Neutrophil (primary cell): ENCODE results near the gene IRF5.
"Not testable (repeated sequence)": the region's sequence is repeated elsewhere in the genome, so short reads cannot be mapped to it uniquely, and the experiment has no call there.

ENCODE experiments used
- H3K27ac ChIP-seq: fragments of 200-600 bp; sonication (generic); 2 replicates; pipeline ENCODE4 v1.5.1; 2016; ENCODE audit warnings: mild to moderate bottlenecking, moderate library complexity
- H3K27me3 ChIP-seq: fragments of 200-600 bp; sonication (generic); 2 replicates; pipeline ENCODE4 v1.6.0; 2016; ENCODE audit warnings: mild to moderate bottlenecking
- H3K36me3 ChIP-seq: fragments of 200-600 bp; sonication (generic); 2 replicates; pipeline ENCODE4 v1.5.1; 2017
- H3K4me1 ChIP-seq, 2 experiments: fragments of 200-600 bp in 1 of 2; sonication (generic) in 1 of 2; 1 replicate in 1 of 2; 2 replicates in 1 of 2; pipeline versions ENCODE4 v1.5.1 to v1.6.1; 2013 to 2016; ENCODE audit warnings: low read depth in 1 of 2, low read length in 1 of 2, mild to moderate bottlenecking in 1 of 2, moderate library complexity in 1 of 2; ENCODE audit not compliant: control insufficient read depth in 1 of 2, insufficient read depth in 1 of 2
- H3K4me3 ChIP-seq, 2 experiments: fragments of 200-600 bp in 1 of 2; sonication (generic) in 1 of 2; 1 replicate in 1 of 2; 2 replicates in 1 of 2; pipeline ENCODE4 v1.5.1; 2013 to 2016; ENCODE audit warnings: low read depth in 1 of 2, low read length in 1 of 2, mild to moderate bottlenecking in 1 of 2, moderate library complexity in 1 of 2
- H3K9me3 ChIP-seq: fragments of 200-600 bp; sonication (generic); 2 replicates; pipeline ENCODE4 v1.5.1; 2016
- TF ChIP-seq, protein P1 (sequence below): fragments of 200-600 bp; sonication (generic); IDR thresholded peaks from 2 replicates; pipeline ENCODE4 v1.5.1; 2016; ENCODE audit warnings: antibody characterized with exemption

IRF5 gene

DNA sequence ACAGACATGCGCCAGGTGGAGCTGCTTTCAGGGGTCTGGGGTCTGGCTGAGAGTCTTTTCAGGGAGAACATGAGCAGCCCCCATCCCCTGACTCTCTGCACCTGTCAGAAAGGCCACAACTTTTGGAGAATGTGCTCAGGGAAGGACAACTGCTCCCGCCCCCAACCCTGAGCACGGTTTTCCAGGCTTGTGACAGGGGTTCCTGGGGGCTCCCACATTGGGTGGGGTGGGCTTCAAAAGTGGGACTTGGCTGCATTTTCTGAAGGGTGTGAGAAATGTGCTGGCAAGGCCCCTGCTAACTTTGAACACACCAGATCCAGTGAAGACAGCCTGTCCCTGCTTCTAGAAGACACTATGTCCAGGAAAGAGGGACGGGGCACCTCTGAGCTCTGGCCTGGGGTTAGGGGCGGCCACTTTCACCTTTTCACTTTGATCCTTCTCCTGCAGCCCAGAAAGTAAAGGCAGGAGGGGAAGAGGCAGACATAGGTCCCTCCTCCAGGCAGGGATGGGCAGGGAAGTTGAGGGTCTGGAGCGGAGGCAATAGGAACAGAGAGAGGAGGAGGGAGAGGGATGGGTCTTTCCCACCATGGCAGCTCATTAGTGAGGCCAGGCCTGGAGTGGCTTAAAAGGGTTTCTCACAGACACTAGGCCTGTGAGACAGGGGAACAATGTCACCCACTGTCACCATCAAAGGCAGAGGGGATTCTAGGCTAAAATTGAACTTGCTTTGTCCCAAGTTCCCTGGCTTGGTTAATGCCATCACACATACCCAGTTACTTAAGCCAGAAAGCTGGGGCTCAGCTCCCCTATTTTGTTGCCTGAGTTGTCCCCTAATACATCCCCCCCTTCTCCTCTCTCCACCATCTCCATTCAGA, 28.7 kb upstream of the IRF5 start:
- TF ChIP-seq, protein P1, sequence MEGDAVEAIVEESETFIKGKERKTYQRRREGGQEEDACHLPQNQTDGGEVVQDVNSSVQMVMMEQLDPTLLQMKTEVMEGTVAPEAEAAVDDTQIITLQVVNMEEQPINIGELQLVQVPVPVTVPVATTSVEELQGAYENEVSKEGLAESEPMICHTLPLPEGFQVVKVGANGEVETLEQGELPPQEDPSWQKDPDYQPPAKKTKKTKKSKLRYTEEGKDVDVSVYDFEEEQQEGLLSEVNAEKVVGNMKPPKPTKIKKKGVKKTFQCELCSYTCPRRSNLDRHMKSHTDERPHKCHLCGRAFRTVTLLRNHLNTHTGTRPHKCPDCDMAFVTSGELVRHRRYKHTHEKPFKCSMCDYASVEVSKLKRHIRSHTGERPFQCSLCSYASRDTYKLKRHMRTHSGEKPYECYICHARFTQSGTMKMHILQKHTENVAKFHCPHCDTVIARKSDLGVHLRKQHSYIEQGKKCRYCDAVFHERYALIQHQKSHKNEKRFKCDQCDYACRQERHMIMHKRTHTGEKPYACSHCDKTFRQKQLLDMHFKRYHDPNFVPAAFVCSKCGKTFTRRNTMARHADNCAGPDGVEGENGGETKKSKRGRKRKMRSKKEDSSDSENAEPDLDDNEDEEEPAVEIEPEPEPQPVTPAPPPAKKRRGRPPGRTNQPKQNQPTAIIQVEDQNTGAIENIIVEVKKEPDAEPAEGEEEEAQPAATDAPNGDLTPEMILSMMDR = no peak
- Histone ChIP-seq H3K4me3 (no peak overlapping the region), H3K27me3 (peaks cover 74% of the 10 kb centered on the region)

DNA sequence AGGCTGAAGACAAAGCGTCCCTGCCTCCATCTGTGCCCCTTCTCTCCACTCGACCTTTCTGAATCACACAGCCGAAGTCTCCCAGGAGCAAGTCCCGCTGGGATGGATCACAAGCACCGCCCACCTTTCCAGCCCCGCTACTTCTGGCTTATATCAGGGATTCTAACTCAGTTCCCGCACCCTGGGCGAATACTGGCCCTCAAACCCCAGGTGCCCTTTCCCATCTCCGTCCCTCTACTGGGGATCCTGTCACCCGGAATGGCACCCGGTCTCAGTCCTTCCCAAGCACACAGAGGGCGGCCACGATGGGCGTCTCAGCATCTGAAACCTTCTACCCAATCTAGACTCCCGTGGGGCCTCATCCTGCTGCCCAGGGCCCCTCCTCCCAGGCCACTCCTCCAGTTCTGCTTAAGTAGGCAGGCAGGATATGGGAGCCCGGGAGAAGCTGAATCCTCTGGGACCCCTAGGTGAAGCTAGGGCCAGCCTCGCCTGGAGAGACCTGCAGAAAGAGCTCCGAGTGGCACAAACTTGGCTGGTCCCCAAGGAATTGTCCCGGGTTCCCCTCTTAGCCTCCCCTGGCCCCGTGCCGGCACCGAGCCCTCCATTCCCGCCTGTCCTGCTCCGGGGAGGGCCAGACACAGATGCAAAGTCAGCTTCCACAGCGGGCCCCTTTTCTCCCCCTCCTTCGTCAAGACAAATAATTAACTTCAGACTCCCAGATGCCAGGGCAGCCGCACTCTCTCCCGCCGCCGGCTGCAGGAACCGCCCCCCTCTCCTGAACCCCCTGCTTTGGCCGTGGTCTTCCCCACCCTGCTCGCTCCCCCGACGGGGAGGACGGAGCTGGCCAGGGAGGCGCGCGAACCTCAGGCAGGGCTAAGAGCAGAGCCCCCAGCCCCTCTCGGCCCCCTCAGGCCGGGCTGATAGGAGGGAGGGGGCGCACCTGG, 27.8 kb upstream of the IRF5 start:
- no peaks in the 10 kb centered on the region for H3K9me3 ChIP-seq
- peaks cover 83% of the 10 kb centered on the region for H3K27me3 ChIP-seq

More for the DNA sequence above, 28.7 kb upstream of the IRF5 start:
- no peaks in the 10 kb centered on the region for H3K9me3 ChIP-seq
- no peaks in the 10 kb centered on the region for H3K36me3 ChIP-seq
- H3K27ac ChIP-seq = no peak overlapping the region
- no peaks in the 10 kb centered on the region for H3K4me1 ChIP-seq

DNA sequence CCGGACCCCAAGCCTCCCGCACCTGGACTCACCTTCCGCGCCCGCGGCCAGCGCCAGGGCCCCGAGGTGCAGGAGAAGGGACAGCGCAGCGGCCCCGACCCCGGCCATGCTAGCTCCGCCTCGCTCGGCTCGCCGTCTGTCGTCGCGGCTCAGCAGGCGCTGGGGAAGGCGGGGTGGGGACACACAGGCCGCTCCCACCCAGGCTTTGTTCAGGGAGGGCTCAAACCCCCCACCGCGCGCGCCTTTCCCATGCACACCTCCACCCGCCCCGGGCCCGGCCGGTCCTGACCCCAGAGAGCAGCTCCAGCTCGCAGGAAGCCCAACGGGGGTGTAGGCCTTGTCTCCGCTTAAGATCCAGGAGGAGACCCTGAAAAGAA, 27.2 kb upstream of the IRF5 start, which contains the start of gene KCP:
KCP (minus strand) TSS at position 141 of the 377 bp plus-strand sequence; CDS start at position 108, 33 bp downstream.
- no peak within 1 kb of the TSS for H3K4me3 ChIP-seq
- no peaks in the 10 kb centered on the region for H3K9me3 ChIP-seq
- TF ChIP-seq, protein P1 = no peak
- peaks cover 90% of the 10 kb centered on the region for H3K27me3 ChIP-seq
- H3K36me3 ChIP-seq = no peaks in the 10 kb centered on the region
- H3K4me1 ChIP-seq = peaks cover 2 to 4% of the 10 kb centered on the region in 2 experiments
- H3K27ac ChIP-seq = no peak within 1 kb of the TSS

More for the DNA sequence above, 27.8 kb upstream of the IRF5 start:
- Histone ChIP-seq H3K27ac (no peak overlapping the region), H3K36me3 (no peaks in the 10 kb centered on the region), H3K4me3 (no peak overlapping the region), H3K4me1 (no peaks in the 10 kb centered on the region)
- TF ChIP-seq, protein P1 = no peak

DNA sequence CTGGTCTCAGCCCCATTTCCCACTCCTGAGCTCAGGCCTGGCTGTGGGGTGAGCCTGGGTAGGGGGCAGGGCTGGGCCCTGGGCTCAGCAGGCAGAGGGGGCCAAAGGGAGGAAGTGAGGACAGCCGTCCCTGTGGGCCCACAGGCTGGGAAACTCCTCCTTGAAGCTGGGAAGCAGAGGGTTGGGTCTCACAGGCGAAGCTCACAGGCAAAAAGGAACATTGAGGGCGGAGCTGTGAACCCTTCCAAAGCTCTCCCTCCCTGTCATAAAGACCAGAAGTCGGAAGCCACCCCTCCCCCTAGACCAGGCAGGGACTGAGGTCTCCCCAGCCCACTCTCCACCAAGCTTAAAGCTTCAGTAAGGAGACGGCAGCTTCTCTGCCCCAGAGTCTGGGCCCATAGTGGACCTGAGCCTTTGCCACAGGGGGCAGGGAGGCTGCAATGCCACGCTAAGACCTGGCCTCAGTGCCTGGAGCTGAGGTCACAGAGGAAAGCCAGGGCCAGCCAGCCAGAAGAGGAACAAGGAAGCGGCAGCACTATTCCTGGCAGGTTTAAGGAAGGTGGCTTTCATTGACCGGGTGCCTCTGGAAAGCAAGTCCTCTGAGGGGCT, 26.2 kb upstream of the IRF5 start:
- Histone ChIP-seq H3K36me3 (no peaks in the 10 kb centered on the region), H3K27me3 (peaks cover 93% of the 10 kb centered on the region), H3K27ac (no peak overlapping the region), H3K4me1 (peaks cover 3 to 7% of the 10 kb centered on the region in 2 experiments), H3K4me3 (no peak overlapping the region), H3K9me3 (no peaks in the 10 kb centered on the region)
- TF ChIP-seq, protein P1 = no peak

DNA sequence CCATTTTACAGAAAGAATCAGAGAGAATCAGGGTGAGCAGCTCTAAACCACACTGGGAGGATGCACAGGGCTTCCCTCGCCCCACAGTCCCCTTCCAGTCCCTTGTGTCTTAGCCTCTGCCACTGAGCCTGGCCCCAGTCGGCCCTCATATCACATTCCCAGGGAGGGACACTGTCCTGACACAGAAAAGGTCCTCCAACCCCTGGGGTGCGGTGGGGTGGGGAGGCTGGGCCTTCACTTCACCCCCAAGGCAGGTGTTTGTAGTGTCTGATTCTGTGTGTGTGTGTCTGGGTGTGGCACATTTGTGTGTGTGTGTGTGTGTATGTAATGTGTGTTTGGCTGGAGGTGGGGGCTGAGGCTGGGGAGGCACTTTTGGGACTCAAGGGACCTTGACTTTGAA, 25.4 kb upstream of the IRF5 start:
- TF ChIP-seq, protein P1 = no peak
- H3K27me3 ChIP-seq = peaks cover 95% of the 10 kb centered on the region
- no peak overlapping the region for H3K4me3 ChIP-seq
- H3K4me1 ChIP-seq = peaks cover 3 to 7% of the 10 kb centered on the region in 2 experiments
- no peaks in the 10 kb centered on the region for H3K9me3 ChIP-seq
- H3K36me3 ChIP-seq = no peaks in the 10 kb centered on the region
- H3K27ac ChIP-seq = no peak overlapping the region

DNA sequence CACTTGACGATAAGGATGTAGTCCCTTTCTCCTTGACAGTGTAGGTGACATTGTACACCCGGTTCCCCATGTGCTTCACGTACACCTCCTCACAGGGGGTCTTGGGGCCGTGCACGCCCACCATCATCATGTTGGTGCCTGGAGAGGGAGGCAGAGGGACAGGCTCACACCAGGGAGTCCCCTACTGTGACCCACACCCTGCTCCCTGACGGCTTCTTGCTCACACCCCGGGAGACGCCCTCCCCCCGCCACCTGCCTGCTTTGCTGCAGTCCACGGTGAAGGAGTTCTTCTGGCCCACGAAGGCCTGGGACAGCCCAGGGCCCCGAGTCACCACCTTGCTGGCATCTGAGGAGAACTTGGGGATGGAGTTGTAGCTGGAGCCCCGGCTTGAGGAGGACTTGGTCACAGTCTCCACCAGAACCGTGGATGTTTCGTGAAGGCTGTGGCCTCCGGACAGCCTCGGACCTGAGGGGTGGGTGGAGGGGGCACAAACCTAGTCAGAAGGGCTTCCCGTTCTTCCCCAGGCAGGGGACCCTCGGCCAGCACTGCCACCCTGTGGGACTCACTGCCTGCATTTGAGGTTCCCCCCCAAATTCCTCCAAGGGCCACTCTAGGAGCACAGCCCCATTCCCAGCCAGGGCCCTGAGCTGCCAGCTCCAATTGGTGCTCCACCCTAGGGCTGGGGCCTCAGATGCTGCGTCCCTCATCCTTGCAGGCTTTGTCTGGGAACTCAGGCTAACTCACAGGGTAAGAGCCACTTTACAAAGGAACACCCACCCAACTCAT, 24.8 kb upstream of the IRF5 start:
- not testable (repeated sequence) for H3K27ac ChIP-seq, H3K36me3 ChIP-seq, H3K9me3 ChIP-seq, H3K4me3 ChIP-seq, H3K4me1 ChIP-seq
- H3K27me3 ChIP-seq = peaks cover 95% of the 10 kb centered on the region
